ENCODE results near the gene SULT1A3.
"Not testable (repeated sequence)": the region's sequence is repeated elsewhere in the genome, so short reads cannot be mapped to it uniquely, and the experiment has no call there.

SULT1A3 gene

GRCh38 chr16:30186782-30187555 is 12.1 kb upstream of the SULT1A3 start:
- DNase-seq (ENCODE audit: low read depth, low spot score): no peak

GRCh38 chr16:30187556-30187865 is 11.5 kb upstream of the SULT1A3 start:
- no peak for DNase-seq (ENCODE audit: low read depth, low spot score)

- no peak for DNase-seq (ENCODE audit: low read depth, low spot score)
Observed at GRCh38 chr16:30187971-30188561, 11.0 kb upstream of the SULT1A3 start.

- not testable (repeated sequence) for DNase-seq (ENCODE audit: low read depth, low spot score)
Observed at GRCh38 chr16:30191158-30191557, 7.9 kb upstream of the SULT1A3 start.

GRCh38 chr16:30193098-30193497 is 6.0 kb upstream of the SULT1A3 start:
- not testable (repeated sequence) for DNase-seq (ENCODE audit: low read depth, low spot score)

GRCh38 chr16:30193615-30194014 is 5.4 kb upstream of the SULT1A3 start, which contains the start of the genes BOLA2B and SLX1A:
Gene BOLA2B (minus strand): TSS chr16:30193666. CDS start chr16:30193595, 71 bp downstream.
Gene SLX1A (plus strand): TSS chr16:30193875. CDS start chr16:30194085, 210 bp downstream.
- DNase-seq (ENCODE audit: low read depth, low spot score): not testable (repeated sequence)

- DNase-seq (ENCODE audit: low read depth, low spot score): not testable (repeated sequence)
Observed at GRCh38 chr16:30194172-30194925, 4.7 kb upstream of the SULT1A3 start.

- not testable (repeated sequence) for DNase-seq (ENCODE audit: low read depth, low spot score)
Observed at GRCh38 chr16:30197001-30197400, 2.1 kb upstream of the SULT1A3 start.

GRCh38 chr16:30199608-30200343 is 721 bp downstream of the SULT1A3 start:
- DNase-seq (ENCODE audit: low read depth, low spot score): not testable (repeated sequence)

GRCh38 chr16:30205541-30206236 is 6.6 kb downstream of the SULT1A3 start:
- not testable (repeated sequence) for DNase-seq (ENCODE audit: low read depth, low spot score)

GRCh38 chr16:30206252-30206651 is 7.2 kb downstream of the SULT1A3 start:
- DNase-seq (ENCODE audit: low read depth, low spot score): not testable (repeated sequence)

- DNase-seq (ENCODE audit: low read depth, low spot score): not testable (repeated sequence)
Observed at GRCh38 chr16:30207063-30207704, 8.1 kb downstream of the SULT1A3 start.

GRCh38 chr16:30209032-30209431 is 10.0 kb downstream of the SULT1A3 start:
- not testable (repeated sequence) for DNase-seq (ENCODE audit: low read depth, low spot score)

- not testable (repeated sequence) for DNase-seq (ENCODE audit: low read depth, low spot score)
Observed at GRCh38 chr16:30211414-30211813, 12.4 kb downstream of the SULT1A3 start.

GRCh38 chr16:30217082-30217481 is 18.0 kb downstream of the SULT1A3 start:
- DNase-seq (ENCODE audit: low read depth, low spot score): not testable (repeated sequence)

- not testable (repeated sequence) for DNase-seq (ENCODE audit: low read depth, low spot score)
Observed at GRCh38 chr16:30248379-30248778, 49.3 kb downstream of the SULT1A3 start, which contains the start of gene NPIPB13. Gene NPIPB13 (minus strand): TSS chr16:30248479. CDS start chr16:30245573, 2,906 bp downstream.

Measured in smooth muscle cell of the brain vasculature (primary cell).